ENCODE data around the gene XPNPEP2.

- TF ChIP-seq TAF1 (IDR thresholded peaks at IDR 0.05; ENCODE audit: low read depth) (no peak), TCF12 (IDR thresholded peaks at IDR 0.05; ENCODE audit: low read depth) (no peak), MAX (IDR thresholded peaks at IDR 0.05) (no peak), CREB1 (IDR thresholded peaks at IDR 0.05; ENCODE audit: low read depth) (no peak), RAD21 (IDR thresholded peaks at IDR 0.05; ENCODE audit: low read depth) (no peak), YY1 (IDR thresholded peaks at IDR 0.05; ENCODE audit: low read depth) (no peak), FOXM1 (IDR thresholded peaks at IDR 0.05; ENCODE audit: borderline replicate concordance, low read depth) (no peak), NFIC (IDR thresholded peaks at IDR 0.05) (no peak), REST (IDR thresholded peaks at IDR 0.05; ENCODE audit: low read depth) (no peak), EP300 (IDR thresholded peaks at IDR 0.05; ENCODE audit: borderline replicate concordance) (no peak), ZBTB7A (IDR thresholded peaks at IDR 0.05; ENCODE audit: low read depth) (no peak)
These were observed 9.5 kb downstream of the XPNPEP2 start for GRCh38 chrX:129748305-129748704.
